HTR-8/SVneo (cell line): ENCODE results near the gene ESAM.

ENCODE experiments used
- DNase-seq: peaks from one replicate; pipeline ENCODE4 v3.0.0; 2011; ENCODE audit warnings: low spot score, mixed read lengths; ENCODE audit not compliant: insufficient read length
- FAIRE-seq: peaks from 2 replicates; lab custom pipeline; 2011; peaks lifted over from hg19 to GRCh38; lab: Jason Lieb, UNC

Gene ESAM

GRCh38 chr11:124738713-124739478 lies 23.2 kb downstream of the ESAM start:
- no peak for FAIRE-seq
- no peak for DNase-seq

- DNase-seq (no peak), FAIRE-seq (no peak)
Measured at GRCh38 chr11:124737638-124738305, 24.3 kb downstream of the ESAM start.

- FAIRE-seq (no peak), DNase-seq (no peak)
Measured at GRCh38 chr11:124736736-124737135, 25.4 kb downstream of the ESAM start.

- FAIRE-seq = no peak
- no peak for DNase-seq
Measured at GRCh38 chr11:124732230-124732629, 29.9 kb downstream of the ESAM start.

- DNase-seq = no peak
- no peak for FAIRE-seq
Measured at GRCh38 chr11:124729571-124729970, 32.5 kb downstream of the ESAM start.

GRCh38 chr11:124728134-124728533 lies 34.0 kb downstream of the ESAM start:
- no peak for DNase-seq
- no peak for FAIRE-seq

GRCh38 chr11:124727474-124727873 lies 34.6 kb downstream of the ESAM start:
- no peak for DNase-seq
- FAIRE-seq = no peak

GRCh38 chr11:124725719-124726105 lies 36.4 kb downstream of the ESAM start:
- FAIRE-seq = no peak
- DNase-seq = no peak

- no peak for FAIRE-seq
- no peak for DNase-seq
Measured at GRCh38 chr11:124724979-124725718, 36.9 kb downstream of the ESAM start.

GRCh38 chr11:124722176-124722575 lies 39.9 kb downstream of the ESAM start:
- DNase-seq = no peak
- no peak for FAIRE-seq

GRCh38 chr11:124719534-124719933 lies 42.6 kb downstream of the ESAM start:
- DNase-seq (no peak), FAIRE-seq (no peak)

- no peak for DNase-seq
- FAIRE-seq = no peak
Measured at GRCh38 chr11:124718801-124719200, 43.3 kb downstream of the ESAM start.

- DNase-seq (no peak), FAIRE-seq (no peak)
Measured at GRCh38 chr11:124717786-124718651, 44.1 kb downstream of the ESAM start.

- no peak for DNase-seq
- FAIRE-seq = no peak
Measured at GRCh38 chr11:124717421-124717785, 44.7 kb downstream of the ESAM start.

- DNase-seq = no peak
- no peak for FAIRE-seq
Measured at GRCh38 chr11:124716591-124716990, 45.5 kb downstream of the ESAM start.

- no peak for DNase-seq
- no peak for FAIRE-seq
Measured at GRCh38 chr11:124712392-124712791, 49.7 kb downstream of the ESAM start.

- no peak for FAIRE-seq
- no peak for DNase-seq
Measured at GRCh38 chr11:124707829-124708228, 54.3 kb downstream of the ESAM start.
